ENCODE results near the gene FN3KRP.

Gene FN3KRP, protein sequence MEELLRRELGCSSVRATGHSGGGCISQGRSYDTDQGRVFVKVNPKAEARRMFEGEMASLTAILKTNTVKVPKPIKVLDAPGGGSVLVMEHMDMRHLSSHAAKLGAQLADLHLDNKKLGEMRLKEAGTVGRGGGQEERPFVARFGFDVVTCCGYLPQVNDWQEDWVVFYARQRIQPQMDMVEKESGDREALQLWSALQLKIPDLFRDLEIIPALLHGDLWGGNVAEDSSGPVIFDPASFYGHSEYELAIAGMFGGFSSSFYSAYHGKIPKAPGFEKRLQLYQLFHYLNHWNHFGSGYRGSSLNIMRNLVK

DNA sequence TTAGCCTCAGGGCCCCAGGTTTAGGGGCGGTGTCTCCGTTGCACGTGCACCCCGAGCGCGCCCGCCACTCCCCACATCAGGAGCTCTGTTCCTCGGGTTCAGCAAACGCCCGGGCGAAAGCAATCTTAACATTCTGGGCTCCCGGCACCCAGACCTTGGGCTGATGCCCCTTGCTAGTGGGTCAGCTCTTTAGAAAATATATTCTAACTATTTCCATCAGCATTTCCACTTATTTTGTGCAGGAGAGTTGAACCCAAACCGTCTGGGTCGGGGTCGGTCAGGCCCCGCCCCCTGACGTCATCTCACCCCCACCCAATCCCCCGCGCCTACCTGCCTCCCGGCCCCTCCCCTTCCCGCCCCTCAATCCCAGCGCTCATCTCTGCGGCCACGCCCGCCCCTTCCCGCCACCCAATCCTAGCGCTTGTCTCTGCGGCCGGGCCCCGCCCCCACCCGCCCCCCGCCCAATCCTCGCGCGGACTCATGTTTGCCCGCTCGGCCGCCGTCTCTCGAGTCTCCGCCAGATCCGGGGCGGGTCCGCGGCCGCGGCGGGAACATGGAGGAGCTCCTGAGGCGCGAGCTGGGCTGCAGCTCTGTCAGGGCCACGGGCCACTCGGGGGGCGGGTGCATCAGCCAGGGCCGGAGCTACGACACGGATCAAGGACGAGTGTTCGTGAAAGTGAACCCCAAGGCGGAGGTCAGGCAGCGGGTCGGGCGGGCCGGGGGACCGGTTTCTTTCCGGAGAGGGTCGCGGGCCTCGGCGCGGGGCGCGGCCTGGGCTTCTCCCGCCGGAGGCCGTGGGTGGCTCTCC, at the start of gene FN3KRP:
TSS of gene FN3KRP (plus strand) at position 504 of the 808 bp plus-strand sequence. CDS start at position 554, 50 bp downstream.
- H3K4me3 ChIP-seq (ENCODE audit: low read depth, low read length): peak within 1 kb of the TSS; percentile 76

DNA sequence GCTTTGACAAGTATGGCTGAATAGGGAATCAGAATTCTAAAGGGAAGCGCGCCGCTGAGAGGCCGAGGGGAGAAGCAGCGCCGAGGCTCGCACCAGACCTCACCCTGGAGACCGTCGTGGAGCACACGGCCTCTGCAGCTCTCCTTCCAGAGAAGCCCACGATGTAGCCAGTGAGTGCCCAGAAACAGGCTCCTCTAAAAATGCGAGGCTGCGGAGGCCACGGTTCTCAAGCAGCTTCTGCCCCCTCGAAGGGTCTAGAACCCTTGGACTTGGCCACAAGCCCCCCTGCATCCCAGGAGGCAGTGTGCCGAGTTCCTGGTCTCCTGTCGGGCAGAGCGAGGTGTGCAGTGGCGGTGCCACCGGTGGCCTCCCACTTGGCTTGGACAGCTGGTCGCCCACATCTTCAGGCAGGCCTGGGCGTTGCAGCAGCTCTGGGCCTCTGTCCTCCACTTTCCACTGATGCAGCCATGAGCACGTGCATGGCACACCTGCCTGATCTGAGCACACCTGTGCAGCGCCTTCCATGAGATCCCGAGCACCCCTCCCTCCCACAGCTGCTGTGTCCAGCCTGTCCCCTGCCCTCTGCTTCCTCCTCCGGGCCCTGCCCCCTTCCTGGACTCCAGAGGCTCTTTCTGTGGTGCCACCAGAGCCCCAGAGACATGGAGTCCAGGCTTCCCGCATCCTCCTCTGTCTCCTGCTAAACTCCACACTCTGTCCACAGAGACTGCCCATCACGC, 49.4 kb upstream of the FN3KRP start:
- H3K4me3 ChIP-seq (ENCODE audit: low read depth, low read length): no peak overlapping the region

DNA sequence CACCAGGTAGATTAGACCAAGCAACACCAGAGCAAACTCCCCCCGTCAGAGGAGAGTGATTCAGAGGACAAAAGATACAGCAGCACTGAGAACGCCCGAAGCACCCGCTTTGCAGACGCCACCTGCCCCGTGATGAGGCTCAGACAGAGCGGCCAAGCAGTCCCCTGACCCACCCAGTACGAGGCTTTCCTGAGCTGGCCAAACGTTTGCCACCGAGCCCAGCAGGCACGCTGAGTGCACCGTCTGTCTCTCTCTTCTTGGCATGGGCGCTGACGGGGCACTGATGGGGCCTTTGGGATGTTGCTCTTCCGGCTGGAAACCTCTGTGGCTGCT, 48.9 kb upstream of the FN3KRP start:
- no peak overlapping the region for H3K4me3 ChIP-seq (ENCODE audit: low read depth, low read length)

DNA sequence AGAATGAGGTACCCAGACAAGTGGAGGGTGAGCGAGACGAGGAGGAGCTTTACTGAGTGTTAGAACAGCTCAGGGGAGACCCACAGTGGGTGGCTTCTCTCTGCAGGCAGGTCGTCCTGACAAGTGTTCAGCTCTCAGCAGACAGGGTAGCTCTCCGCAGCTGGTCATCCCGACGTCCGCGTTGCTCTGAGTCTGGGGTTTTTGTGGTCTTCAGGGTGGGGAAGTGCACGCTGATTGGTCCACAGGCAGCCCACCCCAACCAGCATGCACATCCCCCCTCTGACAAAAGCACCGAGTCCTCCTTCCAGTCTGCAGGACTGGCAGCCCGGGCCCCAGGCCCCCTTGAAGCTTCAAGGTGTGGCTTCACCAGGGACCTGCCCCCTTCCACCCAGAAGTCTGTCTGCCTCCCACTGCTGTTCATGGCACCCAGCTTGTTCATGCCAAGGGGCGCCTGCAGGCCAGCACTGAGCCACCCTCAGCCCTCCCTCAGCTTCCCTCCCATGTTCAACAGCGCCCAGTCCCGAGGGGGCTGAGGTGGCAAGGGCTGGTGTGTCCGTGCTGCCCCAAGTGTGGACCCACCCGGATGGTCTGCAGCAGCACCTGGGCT, 48.4 kb upstream of the FN3KRP start:
- H3K4me3 ChIP-seq (ENCODE audit: low read depth, low read length): no peak overlapping the region

DNA sequence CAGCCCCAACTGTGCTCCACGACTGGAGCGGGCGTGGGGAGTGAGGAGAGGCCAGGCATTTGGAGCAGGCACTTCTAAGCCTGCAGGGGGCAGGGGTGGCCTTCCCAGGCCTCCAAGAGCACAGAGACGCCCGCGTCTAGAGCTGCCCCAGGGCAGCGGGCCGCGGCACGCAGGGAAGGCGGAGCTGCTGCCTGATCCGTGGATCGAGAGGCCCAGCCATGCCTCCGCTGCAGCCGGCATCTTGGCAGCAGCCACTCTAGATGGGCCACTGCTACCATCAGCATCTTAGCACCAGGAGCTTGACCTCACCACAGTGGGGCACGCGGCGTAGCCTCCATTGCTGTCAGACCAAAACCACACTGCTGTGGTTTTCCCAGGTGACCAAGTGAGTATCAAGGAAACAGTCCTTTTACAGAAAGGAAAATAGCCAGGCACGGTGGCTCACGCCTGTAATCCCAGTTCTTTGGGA, 47.8 kb upstream of the FN3KRP start:
- no peak overlapping the region for H3K4me3 ChIP-seq (ENCODE audit: low read depth, low read length)

DNA sequence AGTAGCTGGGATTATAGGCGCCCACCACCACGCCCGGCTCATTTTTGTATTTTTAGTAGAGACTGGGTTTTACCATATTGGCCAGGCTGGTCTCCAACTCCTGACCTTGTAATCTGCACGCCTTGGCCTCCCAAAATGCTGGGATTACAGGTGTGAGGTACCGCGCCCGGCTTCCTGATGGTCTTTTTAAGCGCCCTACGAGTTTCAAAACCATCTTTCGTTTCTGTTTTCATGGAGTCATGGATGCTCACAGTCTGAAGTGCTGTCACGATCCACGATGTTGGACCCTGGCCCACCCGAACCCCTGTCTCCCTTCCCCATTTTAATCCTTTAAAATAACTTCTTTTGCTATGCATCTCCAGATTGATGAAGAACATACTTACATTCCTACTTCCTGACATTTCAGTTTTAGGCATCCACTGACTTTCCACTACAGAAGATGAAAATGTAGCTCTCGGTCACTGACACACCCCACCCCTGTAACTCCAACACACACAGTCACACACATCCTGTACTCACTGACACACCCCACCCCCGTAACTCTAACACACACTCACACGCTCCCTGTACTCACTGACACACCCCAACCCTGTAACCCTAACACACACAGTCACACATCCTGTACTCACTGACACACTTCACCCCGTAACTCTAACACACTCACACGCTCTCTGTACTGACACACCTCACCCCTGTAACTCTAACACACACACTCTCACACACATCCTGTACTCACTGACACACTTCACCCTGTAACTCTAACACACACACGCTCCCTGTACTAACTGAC, 45.6 kb upstream of the FN3KRP start:
- no peak overlapping the region for H3K4me3 ChIP-seq (ENCODE audit: low read depth, low read length)

DNA sequence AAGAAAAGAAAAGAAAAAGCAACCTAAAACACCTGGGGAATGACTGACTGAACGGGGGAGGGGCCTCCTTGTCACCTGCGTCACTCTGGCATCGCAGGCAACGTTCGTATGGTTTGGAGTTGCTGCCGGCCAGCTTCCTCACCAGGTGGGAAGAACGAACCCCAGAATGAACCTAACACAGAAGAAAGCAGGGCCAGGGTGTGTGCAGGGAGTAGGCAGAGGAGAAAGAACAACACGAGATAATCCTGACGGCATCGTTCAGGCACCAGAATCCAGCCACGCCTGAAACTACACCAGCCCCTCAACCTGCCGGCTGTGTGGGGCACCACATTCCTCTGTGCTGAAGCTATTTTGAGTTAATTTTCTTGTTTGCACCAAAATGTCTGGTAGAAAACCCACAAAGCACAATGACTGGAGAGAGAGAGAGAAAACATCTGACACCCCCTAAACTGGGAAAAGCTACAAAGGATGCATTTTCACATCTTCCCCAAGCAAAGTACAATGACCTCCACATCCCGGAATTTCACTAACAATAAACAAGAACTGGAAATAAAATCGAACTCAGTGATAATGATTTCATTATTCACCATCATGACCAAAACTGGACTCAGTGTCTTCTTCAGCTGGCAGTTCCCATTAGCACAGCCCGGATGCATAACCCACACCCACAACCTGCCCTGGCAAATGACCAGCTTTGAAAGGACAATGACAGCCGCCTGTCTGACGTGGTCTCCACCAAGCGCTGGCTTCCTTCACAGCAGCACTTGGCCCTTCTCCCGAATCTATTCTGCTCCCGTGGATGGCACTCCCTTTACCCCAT, 41.6 kb upstream of the FN3KRP start:
- H3K4me3 ChIP-seq (ENCODE audit: low read depth, low read length): no peak overlapping the region

DNA sequence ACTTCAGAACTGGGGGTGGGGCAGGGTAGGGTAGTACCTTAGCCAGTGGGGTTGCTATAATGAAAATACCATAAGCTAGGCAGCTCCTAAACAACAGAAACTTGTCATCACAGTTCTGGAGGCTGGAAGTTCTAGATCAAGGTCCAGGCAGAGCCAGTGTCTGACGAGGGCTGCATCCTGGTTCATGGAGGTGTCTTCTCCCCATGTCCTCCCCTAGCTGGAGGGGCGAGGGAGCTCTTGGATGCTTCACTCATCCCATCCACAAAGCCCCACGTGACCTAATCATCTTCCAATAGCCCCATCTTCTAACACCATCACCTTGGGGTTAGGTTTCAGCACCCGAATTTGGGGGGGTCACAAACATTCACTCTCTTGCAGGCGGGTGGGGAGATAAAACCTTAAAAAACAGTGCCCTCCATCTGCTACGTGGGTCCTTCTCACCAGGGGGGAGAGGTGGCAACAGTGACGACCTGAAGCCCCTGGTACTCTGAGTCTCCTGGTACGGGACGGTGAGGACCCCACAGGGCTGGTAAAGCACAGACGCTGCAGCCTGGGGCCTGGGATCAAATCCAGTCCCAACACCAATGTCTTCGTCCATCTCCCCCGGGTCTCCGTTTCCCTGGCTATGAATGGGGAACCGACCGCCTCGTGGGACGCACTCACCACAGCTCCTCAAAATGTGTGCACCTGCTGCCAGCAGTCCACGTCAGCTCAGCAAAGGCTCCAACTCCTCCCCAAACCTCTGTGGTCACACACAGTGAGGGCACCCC, 40.8 kb upstream of the FN3KRP start:
- H3K4me3 ChIP-seq (ENCODE audit: low read depth, low read length): no peak overlapping the region

DNA sequence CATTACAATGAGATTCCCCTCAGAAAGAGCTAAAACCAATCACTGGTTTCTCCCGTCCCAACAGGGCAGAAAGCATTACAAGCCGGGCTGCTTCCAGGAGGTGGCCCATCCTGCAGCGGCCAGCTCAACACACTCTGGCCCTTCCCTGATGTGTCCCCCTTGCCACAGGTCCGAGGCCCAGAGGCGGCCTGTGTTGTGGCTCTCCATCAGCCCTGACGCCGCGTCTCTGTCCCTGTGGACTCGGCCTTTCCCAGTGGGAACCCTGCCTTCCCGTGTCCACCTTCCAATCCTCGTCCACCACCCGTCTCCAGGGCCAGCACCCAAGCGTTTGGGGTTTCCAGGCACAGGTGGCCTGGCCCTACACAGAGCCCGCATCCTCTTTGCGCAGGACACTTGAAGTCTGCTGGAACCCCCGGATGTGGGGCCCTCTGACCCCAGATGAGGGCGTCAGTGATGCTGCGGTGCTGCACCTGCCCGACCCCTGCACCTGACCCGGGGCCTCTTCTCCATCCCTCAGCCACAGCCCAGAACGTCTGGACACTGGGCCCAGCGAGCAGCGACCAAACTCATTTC, 39.1 kb upstream of the FN3KRP start:
- no peak overlapping the region for H3K4me3 ChIP-seq (ENCODE audit: low read depth, low read length)

DNA sequence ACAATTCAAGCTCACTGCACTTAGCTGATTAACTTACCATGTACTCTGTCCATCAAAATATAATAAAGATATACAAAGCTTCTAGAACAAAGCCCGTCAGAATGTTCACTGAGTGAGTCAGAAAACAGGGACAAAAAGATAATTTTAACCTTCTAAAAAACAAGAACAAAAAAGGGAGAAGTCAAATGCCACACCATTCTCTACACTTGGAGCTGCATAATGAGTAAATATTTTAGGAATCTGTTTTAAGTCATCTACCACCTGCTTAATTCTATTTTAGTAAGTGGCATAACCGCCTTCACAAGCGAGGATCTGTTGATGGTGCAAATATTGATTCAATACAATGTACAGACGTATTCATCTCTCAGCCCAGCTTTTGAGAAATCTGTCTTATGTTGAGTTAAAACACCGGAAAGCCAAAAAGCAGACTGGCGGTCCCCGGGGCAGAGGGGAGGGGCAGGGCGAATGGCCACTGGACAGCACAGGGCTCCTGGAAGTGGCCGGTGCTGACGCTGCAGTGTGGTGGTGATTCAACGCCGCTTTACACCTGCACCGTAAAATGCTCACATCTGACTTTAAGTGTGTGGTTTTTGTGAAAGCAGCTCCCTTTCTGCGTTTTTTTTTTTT, 38.1 kb upstream of the FN3KRP start:
- H3K4me3 ChIP-seq (ENCODE audit: low read depth, low read length): no peak overlapping the region

DNA sequence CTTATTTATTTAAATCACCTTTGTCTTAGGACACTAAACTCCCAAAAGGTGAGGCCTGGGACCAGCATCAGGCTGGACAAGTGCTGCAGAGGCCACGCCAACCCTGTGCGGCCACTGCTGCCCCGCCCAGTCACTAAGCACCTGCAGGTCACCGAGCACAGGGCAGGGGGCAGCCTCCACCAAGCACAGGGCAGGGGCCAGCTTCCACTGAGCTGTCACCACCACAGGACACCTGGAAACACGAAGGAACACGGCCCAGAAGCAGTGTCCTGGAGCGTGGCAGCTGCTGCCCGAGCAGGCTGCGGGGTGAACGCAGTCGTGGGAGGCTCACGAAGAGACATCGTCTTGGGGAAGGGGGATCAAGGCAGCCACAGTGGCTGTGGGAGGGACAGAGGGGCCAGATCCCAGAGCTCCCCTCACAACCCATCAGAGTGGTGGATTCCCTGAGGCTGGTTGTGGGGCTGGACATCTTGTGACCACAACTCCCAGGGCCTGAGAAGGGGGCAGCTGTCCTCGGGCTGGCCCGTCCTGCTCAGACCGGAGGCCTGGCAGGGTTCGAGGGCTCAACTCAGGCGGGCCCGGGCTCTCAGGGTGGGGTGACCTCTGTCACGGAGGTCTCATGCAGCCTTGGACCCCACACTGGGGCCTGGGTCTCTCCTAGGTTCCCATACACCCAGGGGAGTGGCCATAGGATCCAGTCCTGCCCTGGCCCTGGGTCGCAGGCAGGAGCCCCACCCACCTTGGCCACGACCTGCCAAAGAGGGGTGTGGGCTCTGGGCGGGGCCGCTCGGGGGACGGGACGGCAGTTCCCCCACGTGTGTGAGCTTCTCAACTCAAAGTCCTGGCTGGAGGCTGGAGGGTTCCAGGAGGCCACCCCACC, 36.7 kb upstream of the FN3KRP start:
- H3K4me3 ChIP-seq (ENCODE audit: low read depth, low read length): no peak overlapping the region

DNA sequence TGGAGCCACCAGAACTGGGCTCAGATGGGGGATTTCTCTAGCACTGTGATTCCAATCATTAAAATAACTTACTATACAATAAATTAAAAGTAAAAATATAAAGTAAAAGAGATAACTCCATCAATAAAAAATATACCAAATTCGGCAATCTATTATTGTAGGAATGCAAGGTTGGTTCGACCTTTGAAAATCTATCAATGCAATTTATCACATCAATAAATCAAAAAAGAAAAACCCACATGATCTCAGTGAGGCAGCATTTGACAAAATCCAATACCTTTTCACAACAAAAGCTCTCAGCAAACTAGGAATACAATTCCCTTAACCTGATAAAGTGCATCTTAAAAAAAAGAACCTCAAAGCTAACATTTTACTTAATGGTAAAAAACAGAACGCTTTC, 35.0 kb upstream of the FN3KRP start:
- H3K4me3 ChIP-seq (ENCODE audit: low read depth, low read length): no peak overlapping the region

DNA sequence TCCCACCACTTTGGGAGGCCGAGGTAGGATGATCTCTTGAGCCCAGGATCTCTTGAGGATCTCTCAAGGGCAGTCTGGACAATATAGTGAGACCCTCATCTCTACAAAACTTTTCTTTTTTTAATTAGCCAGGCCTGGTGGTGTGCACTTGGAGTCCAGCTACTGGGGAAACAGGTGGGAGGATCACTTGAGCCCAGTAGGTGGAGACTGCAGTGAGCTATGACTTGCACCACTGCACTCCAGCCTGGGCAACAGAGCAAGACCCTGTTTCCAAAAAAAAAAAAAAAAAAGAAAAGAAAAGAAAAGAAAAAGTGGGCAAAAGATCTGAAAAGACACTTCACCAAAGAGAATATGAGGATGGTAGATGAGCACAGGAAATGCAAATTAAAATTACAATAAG, 33.0 kb upstream of the FN3KRP start:
- H3K4me3 ChIP-seq (ENCODE audit: low read depth, low read length): no peak overlapping the region

DNA sequence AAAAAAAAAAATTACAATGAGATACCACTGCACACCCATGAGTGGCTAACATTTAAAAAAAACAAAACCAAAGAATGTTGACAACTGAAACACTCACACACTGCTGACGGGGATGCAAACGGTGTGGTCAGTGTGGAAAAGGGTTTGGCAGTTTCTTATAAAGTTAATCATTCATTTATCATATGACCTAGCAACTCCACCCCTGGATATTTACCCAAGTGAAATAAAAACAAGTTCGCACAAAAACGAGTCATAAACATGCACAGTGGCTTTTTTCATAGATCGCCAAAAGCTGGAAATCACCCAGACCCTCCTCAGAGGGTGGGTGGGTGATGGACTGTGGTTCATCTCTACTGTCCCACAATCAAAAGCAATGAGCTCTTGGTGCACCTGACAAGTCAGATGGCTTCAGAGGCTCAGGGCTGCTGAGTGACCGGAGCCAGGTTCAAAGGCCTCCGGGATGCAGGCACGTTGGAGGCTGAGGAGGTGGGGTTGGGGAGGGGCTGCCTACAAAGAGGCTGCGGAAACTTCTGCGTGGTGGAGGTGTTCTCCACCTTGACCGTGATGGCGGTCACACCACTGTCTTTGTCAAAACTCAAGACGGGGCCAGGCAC, 32.2 kb upstream of the FN3KRP start:
- no peak overlapping the region for H3K4me3 ChIP-seq (ENCODE audit: low read depth, low read length)

DNA sequence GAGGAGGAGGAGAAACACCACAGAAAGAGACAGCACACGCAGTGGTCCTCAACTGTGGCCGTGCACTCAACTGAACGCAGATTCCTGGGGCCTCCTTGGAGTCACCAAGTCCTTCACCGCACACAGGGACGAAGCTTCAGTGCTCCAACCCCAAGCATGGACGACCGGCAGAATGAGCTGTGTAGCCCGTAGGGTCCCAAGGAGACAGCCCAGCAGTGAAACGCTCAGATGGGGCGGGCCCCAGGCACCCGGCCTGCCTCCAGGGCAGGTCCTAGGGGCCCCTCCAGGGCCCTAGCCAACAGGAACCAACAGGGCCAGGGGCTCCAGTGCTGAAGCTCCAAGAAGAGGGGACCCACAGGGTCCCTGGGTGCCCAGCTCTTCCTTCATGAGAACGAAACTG, 31.2 kb upstream of the FN3KRP start:
- H3K4me3 ChIP-seq (ENCODE audit: low read depth, low read length): no peak overlapping the region

DNA sequence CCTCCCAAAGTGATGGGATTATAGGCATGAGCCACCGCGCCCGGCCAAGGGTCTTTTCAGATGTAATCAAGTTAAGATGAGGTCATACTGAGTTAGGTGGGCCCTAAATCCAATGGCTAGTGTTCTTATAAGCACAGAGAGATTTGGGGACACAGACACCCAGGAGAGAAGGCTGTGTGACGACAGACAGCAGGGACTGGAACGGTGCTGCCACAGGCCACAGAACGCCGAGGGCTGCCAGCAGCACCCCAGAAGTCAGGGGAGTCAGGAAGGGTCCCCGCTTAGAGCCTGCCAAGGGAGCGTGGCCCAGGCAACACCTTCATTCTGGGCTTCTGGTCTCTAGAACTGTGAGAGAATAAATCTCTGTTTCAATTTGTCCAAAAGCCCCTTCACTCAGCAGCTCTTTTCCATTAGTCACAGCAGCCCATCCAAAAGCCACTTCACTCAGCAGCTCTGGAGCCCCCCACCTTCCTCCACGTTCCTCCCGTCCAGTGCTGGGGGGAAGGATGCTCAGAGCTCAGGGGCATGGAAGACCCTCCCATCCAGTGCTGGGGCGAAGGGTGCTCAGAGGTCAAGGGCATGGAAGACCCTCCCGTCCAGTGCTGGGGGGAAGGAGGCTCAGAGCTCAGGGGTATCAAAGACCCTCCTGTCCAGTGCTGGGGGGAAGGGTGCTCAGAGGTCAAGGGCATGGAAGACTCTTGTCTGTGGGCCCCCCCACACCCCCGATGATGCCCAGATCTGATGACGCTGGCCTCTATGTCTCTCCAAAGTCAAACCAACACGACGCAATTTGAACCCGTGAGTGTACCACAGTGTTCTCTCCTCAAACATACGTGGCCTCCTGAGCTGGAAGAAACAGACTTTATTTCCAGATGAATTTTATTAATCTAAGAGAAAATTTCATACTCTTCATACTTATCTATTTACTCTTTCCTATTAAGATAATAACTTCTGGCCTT, 29.9 kb upstream of the FN3KRP start:
- H3K4me3 ChIP-seq (ENCODE audit: low read depth, low read length): no peak overlapping the region

Measured in iPS-11a (cell line).